HCT116 (cell line): ENCODE measurements around the gene CD300LB. TPM values are rescaled to one million over a fixed set of nuclear protein-coding genes. Genes with fewer than 3 reads are reported as not detected.

Experiments used
- ATAC-seq: fragments of 200-7000 bp; cut with Tn5 transposase; 2 replicates; pipeline ENCODE4 v1.9.1; 2020; ENCODE audit warnings: mild to moderate bottlenecking, moderate library complexity
- BruUV-seq: library from RNA; stranded (reverse); fragments of 400-500 nt; replicated peaks from 2 replicates; lab custom pipeline; 2021; lab: Mats Ljungman, UMichigan
- CTCF ChIA-PET: fragments of 300-600 bp; sonication (Branson Sonifier 250); formaldehyde crosslinking; loops from one replicate; lab custom pipeline; 2021; ENCODE audit warnings: antibody characterized with exemption; lab: Charles Lee
- POLR2A ChIA-PET: fragments of 300-600, 350-600 bp; sonication (Branson Sonifier 250); formaldehyde crosslinking; loops from one replicate; lab custom pipeline; 2021; ENCODE audit warnings: antibody characterized with exemption; lab: Charles Lee
- RAD21 ChIA-PET, 2 experiments: fragments of 300-600 bp; sonication (Branson Sonifier 250); formaldehyde crosslinking; loops; one replicate each; lab custom pipeline; 2023; ENCODE audit warnings: low total read pairs in 2 of 2; ENCODE audit not compliant: uncharacterized antibody in 2 of 2, unreplicated experiment in 2 of 2, low non-redundant PET in 1 of 2; lab: Charles Lee
- DNase-seq: peaks from one replicate; pipeline ENCODE4 v3.0.0-alpha.2; 2010; ENCODE audit warnings: low read depth, low spot score
- H2AFZ ChIP-seq: fragments of 200-600 bp; shearing (Covaris generic), sonication (generic); 2 replicates; pipeline ENCODE4 v1.6.1; 2017; ENCODE audit warnings: low read depth, mixed run types, mixed read lengths, antibody characterized with exemption, low read length; ENCODE audit not compliant: poor library complexity, severe bottlenecking
- H3K27ac ChIP-seq: 2 replicates; pipeline ENCODE4 v1.5.1; 2012; ENCODE audit warnings: low read depth, low read length
- H3K27me3 ChIP-seq: fragments of 200-600 bp; sonication (generic); 2 replicates; pipeline ENCODE4 v1.6.1; 2016; ENCODE audit warnings: mixed run types, low read length, mixed read lengths; ENCODE audit not compliant: insufficient read depth
- H3K36me3 ChIP-seq, 2 experiments: fragments of 200-500 bp in 1 of 2; fragments of 200-600 bp in 1 of 2; sonication (Bioruptor generic) in 1 of 2; sonication (generic) in 1 of 2; 2 replicates each; pipeline versions ENCODE4 v1.5.1 to v1.6.1; 2014 to 2016; ENCODE audit warnings: low read length in 2 of 2, inconsistent platforms in 1 of 2, mixed read lengths in 1 of 2, mixed run types in 1 of 2; ENCODE audit not compliant: insufficient read depth in 2 of 2, control insufficient read depth in 1 of 2
- H3K4me1 ChIP-seq, 2 experiments: fragments of 200-600 bp in 1 of 2; sonication (generic) in 1 of 2; 2 replicates each; pipeline versions ENCODE4 v1.5.1 to v1.6.1; 2012 to 2017; ENCODE audit warnings: low read length in 2 of 2, inconsistent platforms in 1 of 2, mild to moderate bottlenecking in 1 of 2, mixed read lengths in 1 of 2, mixed run types in 1 of 2, moderate library complexity in 1 of 2; ENCODE audit not compliant: insufficient read depth in 2 of 2, control insufficient read depth in 1 of 2
- H3K4me2 ChIP-seq: fragments of 200-600 bp; sonication (generic); 2 replicates; pipeline ENCODE4 v1.6.1; 2017; ENCODE audit warnings: mixed run types, low read length, mixed read lengths
- H3K4me3 ChIP-seq, 2 experiments: fragments of 200-600 bp in 1 of 2; sonication (generic) in 1 of 2; replicated peaks in 1 of 2; 2 replicates each; pipeline ENCODE4 v1.5.1; 2011 to 2016; ENCODE audit warnings: low read length in 2 of 2, control low read depth in 1 of 2, low read depth in 1 of 2, mild to moderate bottlenecking in 1 of 2, mixed read lengths in 1 of 2, mixed run types in 1 of 2
- H3K79me2 ChIP-seq: fragments of 200-600 bp; sonication (generic); 2 replicates; pipeline ENCODE4 v1.6.1; 2017; ENCODE audit warnings: mild to moderate bottlenecking, mixed run types, low read length, moderate library complexity, mixed read lengths; ENCODE audit not compliant: insufficient read depth
- H3K9ac ChIP-seq: fragments of 200-600 bp; sonication (generic); 2 replicates; pipeline ENCODE4 v1.6.1; 2016; ENCODE audit warnings: low read length, mixed read lengths
- H3K9me2 ChIP-seq: fragments of 200-600 bp; sonication (generic), shearing (Covaris generic); 2 replicates; pipeline ENCODE4 v1.6.1; 2017; ENCODE audit warnings: mixed run types, mild to moderate bottlenecking, moderate library complexity; ENCODE audit not compliant: insufficient read depth
- H3K9me3 ChIP-seq, 2 experiments: fragments of 200-500 bp in 1 of 2; fragments of 200-600 bp in 1 of 2; sonication (Bioruptor generic) in 1 of 2; sonication (generic) in 1 of 2; 2 replicates each; pipeline ENCODE4 v1.6.1; 2014 to 2017; ENCODE audit warnings: low read length in 2 of 2, mixed read lengths in 2 of 2, inconsistent platforms in 1 of 2, low read depth in 1 of 2, mild to moderate bottlenecking in 1 of 2, mixed run types in 1 of 2, moderate library complexity in 1 of 2; ENCODE audit not compliant: control insufficient read depth in 1 of 2, insufficient read depth in 1 of 2
- H4K20me1 ChIP-seq: fragments of 200-600 bp; sonication (generic), shearing (Covaris generic); 2 replicates; pipeline ENCODE4 v1.6.1; 2017; ENCODE audit warnings: mixed run types, mild to moderate bottlenecking, moderate library complexity; ENCODE audit not compliant: insufficient read depth
- ATF3 ChIP-seq: IDR thresholded peaks from 2 replicates; pipeline ENCODE4 v1.6.1; 2012
- CBX3 ChIP-seq: IDR thresholded peaks from 2 replicates; pipeline ENCODE4 v1.6.1; 2012; ENCODE audit warnings: low read depth
- CTCF ChIP-seq, 3 experiments: fragments of 200-600 bp in 1 of 3; sonication (generic) in 1 of 3; IDR thresholded peaks in 2 of 3; conservative IDR thresholded peaks in 1 of 3; 2 replicates each; pipeline ENCODE4 v1.5.1; 2012 to 2017; ENCODE audit warnings: low read depth in 2 of 3, low read length in 2 of 3, antibody characterized with exemption in 1 of 3, borderline replicate concordance in 1 of 3, control low read depth in 1 of 3, mild to moderate bottlenecking in 1 of 3, mixed read lengths in 1 of 3, mixed run types in 1 of 3, moderate library complexity in 1 of 3; ENCODE audit not compliant: insufficient read depth in 1 of 3
- ELF1 ChIP-seq: IDR thresholded peaks from 2 replicates; pipeline ENCODE4 v1.6.1; 2012; ENCODE audit warnings: low read depth, borderline replicate concordance
- EZH2 ChIP-seq: fragments of 200-600 bp; sonication (generic); IDR thresholded peaks from 2 replicates; pipeline ENCODE4 v1.6.1; 2017; ENCODE audit warnings: antibody characterized with exemption, mixed run types
- EZH2phosphoT487 ChIP-seq: fragments of 200-600 bp; IDR thresholded peaks from 2 replicates; pipeline ENCODE4 v1.6.1; 2018; ENCODE audit warnings: antibody characterized with exemption, borderline replicate concordance
- FOSL1 ChIP-seq: IDR thresholded peaks from 2 replicates; pipeline ENCODE4 v1.6.1; 2012; ENCODE audit warnings: low read depth
- JUND ChIP-seq: IDR thresholded peaks from 2 replicates; pipeline ENCODE4 v1.6.1; 2012
- POLR2A ChIP-seq: IDR thresholded peaks from 2 replicates; pipeline ENCODE4 v1.7.0; 2011; ENCODE audit warnings: borderline replicate concordance; ENCODE audit not compliant: insufficient read depth, insufficient read length; ENCODE audit errors: extremely low read depth
- POLR2AphosphoS5 ChIP-seq: IDR thresholded peaks from 2 replicates; pipeline ENCODE4 v1.6.1; 2011; ENCODE audit warnings: mild to moderate bottlenecking, low read depth, low read length, moderate library complexity
- SRF ChIP-seq: IDR thresholded peaks from 2 replicates; pipeline ENCODE4 v1.6.1; 2012; ENCODE audit warnings: low read depth
- TCF7L2 ChIP-seq: IDR thresholded peaks from 2 replicates; pipeline ENCODE4 v1.7.0; 2011; ENCODE audit warnings: borderline replicate concordance, inconsistent platforms; ENCODE audit not compliant: insufficient read depth, insufficient read length; ENCODE audit errors: extremely low read depth
- YY1 ChIP-seq: IDR thresholded peaks from 2 replicates; pipeline ENCODE4 v1.6.1; 2011; ENCODE audit warnings: low read length, low read depth, moderate library complexity, mild to moderate bottlenecking; ENCODE audit not compliant: insufficient replicate concordance; ENCODE audit errors: extremely low read depth
- ZBTB33 ChIP-seq: IDR thresholded peaks from 2 replicates; pipeline ENCODE4 v1.6.1; 2011; ENCODE audit warnings: mild to moderate bottlenecking, low read length, moderate library complexity; ENCODE audit not compliant: insufficient replicate concordance; ENCODE audit errors: extremely low read depth
- ZFX ChIP-seq: fragments of 450-650 bp; IDR thresholded peaks from 2 replicates; pipeline ENCODE4 v1.6.1; 2017
- ZNF274 ChIP-seq: fragments of 200-500 bp; sonication (Bioruptor generic); IDR thresholded peaks from 2 replicates; pipeline ENCODE4 v1.6.1; 2014; ENCODE audit warnings: mild to moderate bottlenecking, low read depth, low read length, inconsistent platforms
- intact Hi-C: fragments of 100-400 bp; cut with micrococcal nuclease; formaldehyde crosslinking; loops from 2 replicates; pipeline ENCODE4 v1.10.0; 2022
- total RNA-seq: library from RNA; stranded (reverse); gene quantifications from one replicate; pipeline ENCODE4 v1.2.1, GENCODE V29; 2021; ENCODE audit not compliant: unreplicated experiment

Gene CD300LB
- total RNA-seq, 1 experiment from 2014 or later = not detected

DNA sequence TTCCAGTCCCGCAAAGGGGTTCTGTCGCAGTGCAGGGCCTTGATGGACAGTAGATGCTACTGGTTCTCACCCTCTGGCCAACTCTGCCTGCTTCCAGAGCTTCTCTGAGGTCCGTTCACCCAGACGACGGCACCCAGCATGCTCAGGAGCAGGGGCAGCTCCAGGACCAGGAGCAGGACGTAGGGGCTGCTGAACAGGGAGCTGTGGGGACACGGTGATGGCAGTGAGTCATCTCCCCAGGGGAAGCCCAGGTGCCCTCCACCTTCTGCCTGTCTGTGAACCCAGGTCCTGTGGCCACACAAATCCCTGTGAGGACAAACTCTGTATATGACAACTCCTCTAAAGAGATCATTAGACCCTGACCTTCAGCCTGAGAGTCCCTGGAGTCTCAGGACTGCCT is 18.1 kb upstream of the CD300LB start:
- ChIA-PET CTCF (interaction anchor here (1.3 kb wide), 1 partner anchor 17 kb away, joined by 3 read pairs; no protein-coding TSS in a partner anchor), POLR2A (no interaction called here), RAD21 (no interaction called here)
- Histone ChIP-seq H4K20me1 (no peaks in the 10 kb centered on the region), H3K4me1 (peaks cover 0 to 5% of the 10 kb centered on the region in 2 experiments; a peak in 1 of 4 replicates), H3K36me3 (no peaks in the 10 kb centered on the region), H3K4me2 (no peak overlapping the region), H2AFZ (no peak overlapping the region), H3K27ac (no peak overlapping the region), H3K9me2 (no peaks in the 10 kb centered on the region), H3K27me3 (peaks cover 16% of the 10 kb centered on the region; the same call in 1 of the 2 replicates), H3K9me3 (no peaks in the 10 kb centered on the region), H3K9ac (no peak overlapping the region), H3K4me3 (no peak overlapping the region), H3K79me2 (no peaks in the 10 kb centered on the region)
- BruUV-seq = no TSS peak
- ATAC-seq (no peak), DNase-seq (no peak)
- intact Hi-C loops = no loop called here
- TF ChIP-seq POLR2AphosphoS5 = no peak
- TF ChIP-seq CBX3 = no peak
- TF ChIP-seq TCF7L2 = no peak
- TF ChIP-seq ELF1 = no peak

GRCh38 chr17:74547736-74548135 is 16.5 kb upstream of the CD300LB start:
- Histone ChIP-seq H3K4me1 (peaks cover 0 to 5% of the 10 kb centered on the region in 2 experiments; a peak in 1 of 4 replicates), H3K9ac (no peak overlapping the region), H3K4me2 (no peak overlapping the region), H3K9me2 (no peaks in the 10 kb centered on the region), H3K36me3 (no peaks in the 10 kb centered on the region), H3K27ac (no peak overlapping the region), H3K4me3 (no peak overlapping the region), H3K27me3 (peaks cover 6% of the 10 kb centered on the region; the same call in 1 of the 2 replicates), H3K79me2 (no peaks in the 10 kb centered on the region), H2AFZ (no peak overlapping the region), H4K20me1 (no peaks in the 10 kb centered on the region), H3K9me3 (no peaks in the 10 kb centered on the region)
- RAD21 ChIA-PET = no interaction called here
- POLR2A ChIA-PET = no interaction called here
- no peak for DNase-seq
- CTCF ChIA-PET = no interaction called here
- no TSS peak for BruUV-seq
- ATAC-seq = no peak
- intact Hi-C loops = no loop called here
- TF ChIP-seq EZH2 (no peak), CTCF (IDR thresholded peaks at IDR 0.05 in 2 of 3, conservative IDR thresholded peaks at IDR 0.05 in 1 of 3; ENCODE audit: borderline replicate concordance in 1 of 3, insufficient read depth in 1 of 3, low read depth in 2 of 3, low read length in 2 of 3) (no peak), POLR2AphosphoS5 (no peak), JUND (no peak), YY1 (no peak), ZNF274 (no peak), EZH2phosphoT487 (no peak), FOSL1 (no peak), ATF3 (no peak), ELF1 (no peak), POLR2A (no peak), ZBTB33 (no peak), ZFX (no peak), SRF (no peak)
